ENCODE measurements around the gene CHD5. TPM values are rescaled to one million over a fixed set of nuclear protein-coding genes. Genes with fewer than 3 reads are reported as not detected.

The CHD5 gene
- total and polyA plus RNA-seq, 2 of the 4 experiments (the other 2 are of a cell fraction) = under 0.01 to 0.09 TPM

- no peak for TF ChIP-seq RCOR1 (IDR thresholded peaks at IDR 0.05; ENCODE audit: insufficient replicate concordance, low read length)
Measured at GRCh38 chr1:6198646-6199297, 18.7 kb upstream of the CHD5 start (continued).

GRCh38 chr1:6197746-6198427, 17.8 kb upstream of the CHD5 start:
- peaks cover 4% of the 10 kb centered on the region; the same call in 1 of the 2 replicates for H3K4me1 ChIP-seq (ENCODE audit: control insufficient read depth, insufficient read depth, low read length)
- H3K4me3 ChIP-seq (ENCODE audit: insufficient read depth, low read depth, low read length) = peak overlapping the region; percentile 70
- CTCF ChIA-PET = interaction anchor here (1.3 kb wide), 1 partner anchor 13 kb away, joined by 5 read pairs; no protein-coding TSS in a partner anchor
- in situ Hi-C loops (cut with MboI; ENCODE audit: low sequenced_read_pairs) = no loop called here
- H3K36me3 ChIP-seq (ENCODE audit: control insufficient read depth, insufficient read depth, low read length) = peaks cover 21% of the 10 kb centered on the region
- no peak overlapping the region for H2AFZ ChIP-seq (replicated peaks; ENCODE audit: low read length, poor library complexity)
- H4K8ac ChIP-seq (ENCODE audit: low read depth in 2 of 2, low read length in 2 of 2) = no peak overlapping the region
- H3K79me1 ChIP-seq (ENCODE audit: low read depth in 1 of 2, low read length in 2 of 2) = peaks cover 11 to 48% of the 10 kb centered on the region in 2 experiments
- H4K91ac ChIP-seq (ENCODE audit: insufficient read depth, low read depth, low read length) = no peak overlapping the region
- H2AK9ac ChIP-seq (replicated peaks; ENCODE audit: low read depth, low read length, poor library complexity) = no peak overlapping the region
- H3K23ac ChIP-seq (ENCODE audit: low read depth, low read length) = peak overlapping the region; percentile 84; the same call in 1 of the 2 replicates
- H2BK5ac ChIP-seq (ENCODE audit: low read depth, low read length, poor library complexity, severe bottlenecking) = no peak overlapping the region
- H2BK20ac ChIP-seq (ENCODE audit: low read depth, low read length) = no peak overlapping the region
- no peak overlapping the region for H3K56ac ChIP-seq (ENCODE audit: extremely low read depth, insufficient read depth, low read length)
- 83% methylated on average over 1 of the region's 6 CpGs; no CpG with 5 or more reads in 1 of the 2 experiments for WGBS, 2 experiments (ENCODE audit: extremely low coverage in 2 of 2, insufficient read length in 1 of 2)
- peak overlapping the region; percentile 95 for H3K4me2 ChIP-seq (ENCODE audit: low read depth, low read length)
- H3K27ac ChIP-seq (ENCODE audit: insufficient read depth, low read length) = no peak overlapping the region
- no peaks in the 10 kb centered on the region for H3K9me3 ChIP-seq (ENCODE audit: control insufficient read depth, insufficient read depth, low read length)
- peak overlapping the region; percentile 79 for H3K9ac ChIP-seq (ENCODE audit: low read depth, low read length)
- H2BK120ac ChIP-seq (ENCODE audit: low read depth, low read length) = no peak overlapping the region
- intact Hi-C loops (cut with micrococcal nuclease) = loop anchor here (2.0 to 5.0 kb wide), 2 partner anchors 37 to 81 kb away; partner anchors contain the start of gene ICMT
- H4K5ac ChIP-seq (ENCODE audit: low read depth, low read length) = no peak overlapping the region
- BruUV-seq (replicated peaks) = TSS peak; percentile 39
- H2BK15ac ChIP-seq (ENCODE audit: low read depth, low read length) = no peak overlapping the region
- peak overlapping the region; percentile 69; the same call in 1 of the 2 replicates for H3K14ac ChIP-seq (replicated peaks; ENCODE audit: low read depth, low read length)
- H2AK5ac ChIP-seq (ENCODE audit: low read depth, low read length) = no peak overlapping the region
- H4K20me1 ChIP-seq (ENCODE audit: insufficient read depth, low read length) = peaks cover 26% of the 10 kb centered on the region; the same call in 1 of the 2 replicates
- no peaks in the 10 kb centered on the region for H3K27me3 ChIP-seq (ENCODE audit: control insufficient read depth, insufficient read depth, low read length)
- H3K4ac ChIP-seq (ENCODE audit: low read depth, low read length) = no peak overlapping the region
- no peak for DNase-seq
- dilution Hi-C loops (cut with HindIII; ENCODE audit: low sequenced_read_pairs, unreplicated experiment) = no loop called here
- H3K18ac ChIP-seq (ENCODE audit: low read depth, low read length) = no peak overlapping the region
- POLR2A ChIA-PET (ENCODE audit: unreplicated experiment) = no interaction called here
- no peak for ATAC-seq (ENCODE audit: low read depth)
- peaks cover 11% of the 10 kb centered on the region for H3K9me1 ChIP-seq (ENCODE audit: insufficient read depth, low read length)
- TF ChIP-seq USF2 (IDR thresholded peaks at IDR 0.05; ENCODE audit: low read depth, low read length) (no peak), NFE2L2 (IDR thresholded peaks at IDR 0.05; ENCODE audit: low read depth, low read length) (no peak), MXI1 (IDR thresholded peaks at IDR 0.05; ENCODE audit: borderline replicate concordance, low read depth, low read length) (no peak), BHLHE40 (IDR thresholded peaks at IDR 0.05; ENCODE audit: low read depth, low read length) (no peak), CTCF (conservative IDR thresholded peaks at IDR 0.05; ENCODE audit: low read depth, low read length) (no peak), CEBPB (IDR thresholded peaks at IDR 0.05; ENCODE audit: low read depth, low read length) (no peak), CHD1 (IDR thresholded peaks at IDR 0.05; ENCODE audit: low read depth, low read length) (no peak), ELK1 (IDR thresholded peaks at IDR 0.05; ENCODE audit: borderline replicate concordance, low read depth, low read length) (no peak), SMC3 (IDR thresholded peaks at IDR 0.05; ENCODE audit: low read depth, low read length) (no peak), FOS (IDR thresholded peaks at IDR 0.05; ENCODE audit: low read depth, low read length) (no peak)

Data from IMR-90 (cell line).